A549 (cell line): ENCODE results near the gene RPL6. TPM values are rescaled to one million over a fixed set of nuclear protein-coding genes. Genes with fewer than 3 reads are reported as not detected.

Source experiments
- ATAC-seq, 2 experiments: fragments of 200-7000 bp in 1 of 2; fragments of >200 bp in 1 of 2; cut with Nextera tagmentation in 1 of 2; cut with Tn5 transposase in 1 of 2; 3 replicates each; pipeline versions ENCODE4 v1.8.0 to v1.9.1; 2018 to 2020; ENCODE audit warnings: mild to moderate bottlenecking in 1 of 2, moderate library complexity in 1 of 2
- CTCF ChIA-PET: fragments of 300-600 bp; sonication (Branson Sonifier 250); formaldehyde crosslinking; extraction: SDS; loops from one replicate; lab custom pipeline; 2021; ENCODE audit warnings: antibody characterized with exemption, inconsistent platforms; lab: Yijun Ruan, JAX
- POLR2A ChIA-PET: fragments of 350-600 bp; formaldehyde crosslinking; extraction: SDS; loops from one replicate; lab custom pipeline; 2021; ENCODE audit warnings: antibody characterized with exemption, inconsistent platforms; lab: Yijun Ruan, JAX
- DNase-seq, 2 experiments: peaks; one replicate each; pipeline versions ENCODE4 v3.0.0 to v3.0.0-alpha.2; 2011 to 2016; ENCODE audit warnings: low read depth in 1 of 2, low spot score in 1 of 2
- FAIRE-seq: peaks from 2 replicates; lab custom pipeline; 2011; peaks lifted over from hg19 to GRCh38; lab: Jason Lieb, UNC
- H3K27ac ChIP-seq, 2 experiments: fragments of >200 bp; sonication (Bioruptor Twin); formaldehyde crosslinking; 3 replicates each; pipeline ENCODE4 v1.5.1; 2016 to 2017
- H3K4me1 ChIP-seq: fragments of >200 bp; sonication (Bioruptor Twin); formaldehyde crosslinking; 3 replicates; pipeline ENCODE4 v1.6.1; 2016
- H3K4me2 ChIP-seq: fragments of >200 bp; sonication (Bioruptor Twin); formaldehyde crosslinking; 3 replicates; pipeline ENCODE4 v1.6.1; 2016
- H3K4me3 ChIP-seq: fragments of >200 bp; sonication (Bioruptor Twin); formaldehyde crosslinking; 3 replicates; pipeline ENCODE4 v1.5.1; 2016
- H3K9me3 ChIP-seq: fragments of >200 bp; sonication (Bioruptor Twin); formaldehyde crosslinking; 3 replicates; pipeline ENCODE4 v1.6.1; 2016
- CTCF ChIP-seq: fragments of >200 bp; sonication (Bioruptor Twin); formaldehyde crosslinking; IDR thresholded peaks from 3 replicates; pipeline ENCODE4 v1.5.1; 2016
- E2F6 ChIP-seq: IDR thresholded peaks from 2 replicates; pipeline ENCODE4 v1.6.1; 2012; ENCODE audit warnings: low read depth, borderline replicate concordance
- EHMT2 ChIP-seq: fragments of 200-600 bp; sonication (generic); IDR thresholded peaks from 2 replicates; pipeline ENCODE4 v1.6.1; 2016; ENCODE audit warnings: antibody characterized with exemption, low read depth, mild to moderate bottlenecking, moderate library complexity
- ELK1 ChIP-seq: fragments of 150-350 bp; IDR thresholded peaks from 2 replicates; pipeline ENCODE4 v1.6.1; 2014; ENCODE audit warnings: low read depth, mild to moderate bottlenecking, low read length
- EP300 ChIP-seq, 2 experiments: fragments of >200 bp; sonication (Bioruptor Twin); formaldehyde crosslinking; IDR thresholded peaks; 2 replicates in 1 of 2; 3 replicates in 1 of 2; pipeline ENCODE4 v1.6.1; 2016 to 2017
- ESRRA ChIP-seq: fragments of 150-350 bp; IDR thresholded peaks from 2 replicates; pipeline ENCODE4 v1.6.1; 2014; ENCODE audit warnings: mild to moderate bottlenecking, low read length, borderline replicate concordance
- FOSB ChIP-seq: fragments of 250-450 bp; sonication (Bioruptor Pico); IDR thresholded peaks from 2 replicates; pipeline ENCODE4 v1.5.0; 2020; ENCODE audit warnings: mild to moderate bottlenecking, moderate library complexity
- FOXS1 ChIP-seq: fragments of 250-450 bp; sonication (Bioruptor Pico); IDR thresholded peaks from 2 replicates; pipeline ENCODE4 v1.5.0; 2020; ENCODE audit warnings: mild to moderate bottlenecking, moderate library complexity
- GATA3 ChIP-seq: IDR thresholded peaks from 2 replicates; pipeline ENCODE4 v1.6.1; 2012; ENCODE audit warnings: borderline replicate concordance
- HEYL ChIP-seq: fragments of 250-450 bp; sonication (Bioruptor Pico); IDR thresholded peaks from 2 replicates; pipeline ENCODE4 v1.8.0; 2021; ENCODE audit warnings: mild to moderate bottlenecking, moderate library complexity
- HMGXB4 ChIP-seq: fragments of 250-450 bp; sonication (Bioruptor Pico); IDR thresholded peaks from 2 replicates; pipeline ENCODE4 v1.5.0; 2021; ENCODE audit warnings: mild to moderate bottlenecking, moderate library complexity, borderline replicate concordance
- HOXB5 ChIP-seq: fragments of 250-450 bp; sonication (Bioruptor Pico); IDR thresholded peaks from 2 replicates; pipeline ENCODE4 v1.5.0; 2020; ENCODE audit warnings: mild to moderate bottlenecking, moderate library complexity
- KDM1A ChIP-seq: fragments of 200-600 bp; sonication (generic); IDR thresholded peaks from 2 replicates; pipeline ENCODE4 v1.6.1; 2016; ENCODE audit warnings: low read depth, mild to moderate bottlenecking
- KDM5A ChIP-seq: fragments of 200-600 bp; sonication (generic); IDR thresholded peaks from 2 replicates; pipeline ENCODE4 v1.6.1; 2016; ENCODE audit warnings: antibody characterized with exemption, mild to moderate bottlenecking
- MAFK ChIP-seq: fragments of 450-650 bp; IDR thresholded peaks from 2 replicates; pipeline ENCODE4 v1.6.1; 2014; ENCODE audit not compliant: partially characterized antibody
- MAX ChIP-seq: IDR thresholded peaks from 2 replicates; pipeline ENCODE4 v1.6.1; 2012
- MAZ ChIP-seq: fragments of 150-350 bp; IDR thresholded peaks from 2 replicates; pipeline ENCODE4 v1.6.1; 2014; ENCODE audit warnings: antibody characterized with exemption, low read depth, low read length, borderline replicate concordance
- NR3C1 ChIP-seq: fragments of >200 bp; sonication (Bioruptor Twin); formaldehyde crosslinking; IDR thresholded peaks from 3 replicates; pipeline ENCODE4 v1.6.1; 2017
- PBX3 ChIP-seq: IDR thresholded peaks from 2 replicates; pipeline ENCODE4 v1.6.1; 2012
- POLR2A ChIP-seq: IDR thresholded peaks from 2 replicates; pipeline ENCODE4 v1.6.1; 2012; ENCODE audit warnings: mild to moderate bottlenecking, low read length
- POLR2AphosphoS2 ChIP-seq: conservative IDR thresholded peaks from 2 replicates; pipeline ENCODE4 v1.6.1; 2012; ENCODE audit warnings: low read length, improper control_type of control experiment, inconsistent platforms
- RAD21 ChIP-seq, 2 experiments: fragments of >200 bp in 1 of 2; sonication (Bioruptor Twin) in 1 of 2; formaldehyde crosslinking in 1 of 2; IDR thresholded peaks in 1 of 2; conservative IDR thresholded peaks in 1 of 2; 2 replicates in 1 of 2; 3 replicates in 1 of 2; pipeline ENCODE4 v1.6.1; 2012 to 2018; ENCODE audit warnings: inconsistent platforms in 1 of 2
- REST ChIP-seq: fragments of 200-600 bp; sonication (generic); IDR thresholded peaks from 2 replicates; pipeline ENCODE4 v1.6.1; 2016; ENCODE audit warnings: antibody characterized with exemption, mild to moderate bottlenecking, moderate library complexity
- RFX5 ChIP-seq: fragments of 450-650 bp; IDR thresholded peaks from 2 replicates; pipeline ENCODE4 v1.7.1; 2014; ENCODE audit warnings: antibody characterized with exemption, mild to moderate bottlenecking, moderate library complexity
- SREBF2 ChIP-seq: fragments of 450-650 bp; IDR thresholded peaks from 2 replicates; pipeline ENCODE4 v1.6.1; 2014; ENCODE audit warnings: mild to moderate bottlenecking, moderate library complexity
- TFCP2L1 ChIP-seq: fragments of 250-450 bp; sonication (Bioruptor Pico); IDR thresholded peaks from 2 replicates; pipeline ENCODE4 v1.5.0; 2021; ENCODE audit warnings: mild to moderate bottlenecking
- USF2 ChIP-seq: fragments of 450-650 bp; IDR thresholded peaks from 2 replicates; pipeline ENCODE4 v1.6.1; 2014; ENCODE audit warnings: antibody characterized with exemption
- ZC3H11A ChIP-seq: fragments of 450-650 bp; IDR thresholded peaks from 2 replicates; pipeline ENCODE4 v1.6.1; 2014; ENCODE audit warnings: antibody characterized with exemption, mild to moderate bottlenecking
- ZSCAN20 ChIP-seq: fragments of 250-450 bp; sonication (Bioruptor Pico); IDR thresholded peaks from 2 replicates; pipeline ENCODE4 v1.8.0; 2022; ENCODE audit warnings: mild to moderate bottlenecking, moderate library complexity
- WGBS: methylation state at CpG from one replicate; pipeline ENCODE4 v1.1.6; 2017; ENCODE audit errors: missing lambda C conversion rate; 5-methylcytosine and 5-hydroxymethylcytosine counted together
- polyA plus RNA-seq, 4 experiments: library from polyadenylated mRNA; depleted of rRNA in 3 of 4; stranded (reverse); fragments of >200 nt; fragmentation: RNase III in 1 of 4; extraction: RNeasy Plus Mini Kit Qiagen cat#74134 plus additional on column Dnase treatment in 1 of 4; gene quantifications; 2 replicates in 3 of 4; 3 replicates in 1 of 4; pipeline ENCODE4 v1.2.3, GENCODE V29; 2011 to 2017

Gene RPL6
- polyA plus RNA-seq, 2 of the 4 experiments (the other 2 are of a cell fraction), result 1,661 to 2,889 TPM

GRCh38 chr12:112418608-112419296 lies 9.3 kb upstream of the RPL6 start, which contains the start of gene PTPN11:
PTPN11 (plus strand) TSS chr12:112418947; CDS start chr12:112419112, 165 bp downstream.
- Histone ChIP-seq H3K4me1 (peaks cover 25% of the 10 kb centered on the region), H3K4me2 (peak within 1 kb of the TSS; percentile 93), H3K27ac (peak within 1 kb of the TSS; percentile 93 to 94), H3K4me3 (peak within 1 kb of the TSS; percentile 76), H3K9me3 (no peaks in the 10 kb centered on the region)
- DNase-seq (peak; percentile 64 to 89), FAIRE-seq (no peak), ATAC-seq (peak; percentile 89 to 91)
- WGBS, result 0% methylated on average over 21 of the region's 89 CpGs
- ChIA-PET CTCF (no interaction called here), POLR2A (interaction anchor here (1.0 to 1.8 kb wide), 3 partner anchors 9 to 406 kb away, joined by 3 to 7 read pairs (median 4); partner anchors contain the start of gene TMEM116)
- TF ChIP-seq E2F6 (peak; percentile 34; the same call in 1 of the 2 replicates), NR3C1 (no peak), HMGXB4 (CRISPR knock-in tag) (peak; percentile 73; the same call in 1 of the 2 replicates), MAFK (no peak), FOSB (CRISPR knock-in tag) (no peak), ZSCAN20 (CRISPR knock-in tag) (no peak), USF2 (no peak), POLR2AphosphoS2 (no peak), MAX (peak; percentile 68; the same call in 1 of the 2 replicates), ZC3H11A (no peak), ESRRA (no peak), FOXS1 (CRISPR knock-in tag) (no peak; the same call in 1 of the 2 replicates), KDM1A (no peak), REST (peak; percentile 21; the same call in 1 of the 2 replicates), SREBF2 (no peak), RAD21 (conservative IDR thresholded peaks at IDR 0.05 in 1 of 2, IDR thresholded peaks at IDR 0.05 in 1 of 2) (0 out of 5 replicates have a peak, but pooled peaks of 1 of the 2 experiments have one; percentile 28), MAZ (peak; percentile 100), KDM5A (peak; percentile 83), ELK1 (no peak), EP300 (IDR thresholded peaks at IDR 0.05) (no peak), POLR2A (peak; percentile 96), RFX5 (no peak), EHMT2 (no peak), TFCP2L1 (CRISPR knock-in tag) (no peak), HEYL (CRISPR knock-in tag) (no peak), HOXB5 (CRISPR knock-in tag) (peak; percentile 65; the same call in 1 of the 2 replicates), CTCF (peak; percentile 73), PBX3 (no peak), GATA3 (no peak)
